RCC 7860 (cell line): ENCODE data around the gene SMURF1.
"Not testable (repeated sequence)": the region's sequence is repeated elsewhere in the genome, so short reads cannot be mapped to it uniquely, and the experiment has no call there.

Experiments used
- DNase-seq: peaks from one replicate; pipeline ENCODE4 v3.0.0-alpha.2; 2015; ENCODE audit warnings: low spot score
- FAIRE-seq: peaks from 2 replicates; lab custom pipeline; 2012; peaks lifted over from hg19 to GRCh38; lab: Jason Lieb, UNC

SMURF1 gene

DNA sequence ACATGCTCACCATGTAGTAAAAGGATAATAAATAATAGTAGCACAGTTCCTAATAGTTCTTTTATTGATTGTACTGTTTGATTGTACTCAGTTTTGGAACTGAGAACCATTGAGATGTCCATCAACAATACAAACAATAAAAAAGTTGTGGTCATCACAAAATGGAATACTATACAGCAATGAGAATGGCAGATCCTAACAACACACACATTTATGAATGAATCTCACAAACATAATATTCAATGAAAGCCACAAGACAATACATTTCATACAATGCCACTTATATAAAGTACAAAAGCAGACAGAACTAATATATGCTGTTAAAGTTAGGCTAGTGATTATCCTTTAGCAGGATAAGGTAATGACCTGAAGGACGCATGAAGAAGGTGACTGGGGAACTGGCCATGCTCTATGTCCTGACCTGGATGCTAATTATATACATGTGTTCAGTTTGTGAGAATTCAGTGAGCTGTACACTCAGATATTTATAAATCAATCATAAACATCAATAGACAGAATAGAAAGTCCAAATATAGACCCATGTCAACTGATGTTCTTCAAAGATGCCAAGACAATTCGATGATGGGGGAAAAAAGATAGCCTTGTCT, 70.0 kb downstream of the SMURF1 start:
- FAIRE-seq (no peak), DNase-seq (no peak)

DNA sequence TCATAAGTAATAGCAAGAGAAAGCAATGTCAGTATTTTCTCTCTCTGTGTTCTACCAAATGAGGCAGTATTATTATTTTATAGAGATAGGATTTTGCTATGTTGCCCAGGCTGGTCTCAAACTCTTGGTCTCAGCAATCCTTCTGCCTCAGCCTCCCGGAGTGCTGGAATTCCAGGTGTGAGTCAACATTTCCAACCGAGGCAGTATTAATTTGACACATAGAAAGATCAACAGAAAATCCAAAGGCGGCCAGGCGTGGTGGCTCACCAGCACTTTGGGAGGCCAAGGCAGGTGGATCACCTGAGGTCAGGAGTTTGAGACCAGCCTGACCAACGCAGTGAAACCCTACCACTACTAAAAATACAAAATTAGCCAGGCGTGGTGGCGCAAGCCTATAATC, 71.8 kb downstream of the SMURF1 start:
- DNase-seq (peak; percentile 55), FAIRE-seq (no peak)

DNA sequence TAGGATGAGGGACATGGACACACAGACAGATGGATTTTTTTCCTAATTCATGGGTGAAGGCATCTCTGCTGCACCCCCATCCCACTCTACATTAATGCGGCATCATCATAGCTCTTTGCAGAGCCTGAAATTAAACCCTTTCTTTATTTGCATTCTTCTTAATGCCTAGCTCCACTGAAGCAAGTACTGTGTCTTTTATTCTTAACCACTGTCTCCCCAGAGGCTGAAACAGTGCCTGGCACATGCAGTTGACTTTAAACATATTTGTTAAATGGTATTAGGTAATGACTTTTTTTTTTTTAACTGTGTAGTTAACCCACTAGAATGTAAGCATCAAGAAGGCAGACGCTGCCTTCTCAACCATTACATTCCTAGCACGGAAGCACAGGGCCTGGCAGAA, 73.5 kb downstream of the SMURF1 start:
- no peak for FAIRE-seq
- no peak for DNase-seq

DNA sequence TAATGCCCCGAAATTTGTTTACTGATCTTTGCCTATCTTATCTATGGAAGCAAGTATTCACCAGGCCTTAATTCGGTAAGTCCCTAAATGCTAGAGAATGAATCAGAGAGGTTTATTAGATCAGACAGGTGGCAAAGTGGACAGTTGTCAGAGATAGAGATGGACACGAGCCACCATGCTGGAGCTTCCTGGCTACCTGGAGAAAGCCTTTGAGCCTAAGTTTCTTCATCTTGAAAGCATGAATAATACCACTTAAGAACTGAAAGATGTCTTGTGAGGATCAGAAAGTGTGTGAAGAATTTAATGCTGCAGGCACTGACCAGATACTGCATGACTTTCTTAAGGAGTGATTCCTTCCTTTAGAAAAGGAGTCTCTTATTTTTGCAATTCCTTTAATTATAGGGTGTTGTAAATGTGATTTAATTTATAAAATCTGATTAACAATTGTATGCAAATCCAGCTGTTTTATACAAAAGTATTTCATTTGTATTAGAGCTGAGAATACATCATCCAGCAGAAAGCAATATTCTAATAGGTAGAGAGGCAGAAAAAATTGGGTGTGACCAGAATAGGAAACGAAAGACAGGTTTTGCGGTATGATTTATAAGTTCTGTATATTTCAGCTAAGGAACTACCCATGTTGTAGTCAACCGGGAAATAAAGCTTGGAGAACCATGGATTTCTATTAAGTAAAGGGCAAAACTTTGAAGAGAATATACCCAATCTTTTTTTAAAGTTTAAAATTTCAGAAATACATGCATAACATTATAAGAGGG, 82.7 kb downstream of the SMURF1 start:
- no peak for FAIRE-seq
- DNase-seq: no peak

DNA sequence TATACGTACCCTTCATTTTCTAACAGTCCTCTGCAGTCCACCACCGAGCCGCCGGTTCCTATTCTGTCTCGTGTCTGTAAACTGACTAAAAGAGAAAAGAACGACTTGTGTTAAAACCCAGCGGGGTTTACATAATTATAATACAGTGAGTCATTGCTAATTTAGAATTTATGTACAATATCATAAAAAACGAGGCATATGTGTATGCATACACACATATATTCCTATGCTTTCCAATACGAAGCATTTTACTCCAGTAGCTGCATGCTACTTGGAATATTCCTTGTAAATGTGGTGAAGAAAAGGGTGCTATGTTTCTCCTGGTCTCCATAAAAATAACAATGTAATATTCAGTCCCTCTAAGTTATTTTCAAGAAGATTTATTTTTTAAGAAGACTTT, 89.1 kb downstream of the SMURF1 start:
- DNase-seq: no peak
- FAIRE-seq: no peak

DNA sequence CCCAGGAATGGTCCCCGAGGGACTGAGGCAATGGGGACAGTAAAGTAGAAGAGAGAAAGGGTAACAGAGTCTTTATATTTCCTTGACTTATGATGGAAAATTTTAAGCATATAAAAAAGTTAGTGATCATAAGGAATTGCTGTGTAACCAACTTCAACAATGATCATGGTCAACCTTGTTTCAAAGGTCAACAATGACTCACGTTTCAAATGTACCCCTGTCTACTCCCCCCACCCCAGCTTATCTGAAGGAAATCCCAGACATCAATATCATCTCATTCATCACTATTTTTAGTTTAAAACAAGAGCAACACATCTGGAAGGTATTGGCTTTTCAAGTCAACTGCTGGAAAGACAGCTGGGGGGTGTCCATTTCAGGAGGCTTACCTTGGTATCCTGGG, 92.9 kb downstream of the SMURF1 start:
- FAIRE-seq (no peak), DNase-seq (no peak)

DNA sequence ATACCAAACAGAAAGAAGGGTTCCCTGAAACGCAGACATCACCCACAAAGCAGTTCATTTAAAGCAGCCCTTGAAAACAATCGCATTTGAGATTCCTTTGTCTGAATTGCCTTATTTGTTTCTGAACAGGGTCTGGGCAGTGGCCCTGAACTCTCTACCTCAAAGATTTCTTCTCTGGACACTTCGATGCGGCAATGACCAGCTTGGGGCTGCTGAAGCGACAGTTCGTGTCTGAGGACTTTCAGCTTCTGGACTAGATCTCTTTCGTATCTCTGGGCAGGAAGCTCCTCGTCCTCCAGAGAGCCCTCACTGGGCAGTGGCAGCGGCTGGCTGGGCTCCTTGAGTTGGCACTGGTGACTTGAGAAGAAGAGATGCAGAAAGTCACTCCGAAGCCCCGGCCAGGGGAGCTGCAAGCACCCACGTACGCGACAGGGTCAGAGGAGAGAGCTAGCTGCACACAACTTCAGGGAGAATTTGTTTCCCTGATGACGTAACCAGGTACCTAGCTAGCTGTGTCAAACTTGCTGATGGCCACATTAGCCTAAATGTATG, 96.3 kb downstream of the SMURF1 start:
- no peak for DNase-seq
- no peak for FAIRE-seq

DNA sequence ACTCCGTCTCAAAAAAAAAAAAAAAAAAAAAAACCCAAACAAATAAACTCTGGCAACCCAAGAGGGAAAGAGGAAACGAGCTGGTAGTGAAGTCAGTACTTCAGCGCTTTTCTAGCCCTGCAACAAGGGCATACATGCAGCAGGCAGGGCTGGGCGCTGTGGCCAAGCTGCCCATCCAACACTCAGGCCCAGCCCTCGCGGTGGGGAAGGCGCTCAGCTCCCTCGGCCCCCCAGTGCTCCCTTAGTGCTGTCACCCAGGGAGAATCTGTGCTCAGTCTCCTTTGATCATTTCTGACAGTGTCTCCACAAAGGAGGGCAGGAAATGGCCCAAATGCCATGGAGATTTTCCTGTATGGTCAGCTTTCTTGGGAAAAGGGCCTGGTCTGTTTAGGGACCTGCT, 97.2 kb downstream of the SMURF1 start:
- no peak for DNase-seq
- no peak for FAIRE-seq

DNA sequence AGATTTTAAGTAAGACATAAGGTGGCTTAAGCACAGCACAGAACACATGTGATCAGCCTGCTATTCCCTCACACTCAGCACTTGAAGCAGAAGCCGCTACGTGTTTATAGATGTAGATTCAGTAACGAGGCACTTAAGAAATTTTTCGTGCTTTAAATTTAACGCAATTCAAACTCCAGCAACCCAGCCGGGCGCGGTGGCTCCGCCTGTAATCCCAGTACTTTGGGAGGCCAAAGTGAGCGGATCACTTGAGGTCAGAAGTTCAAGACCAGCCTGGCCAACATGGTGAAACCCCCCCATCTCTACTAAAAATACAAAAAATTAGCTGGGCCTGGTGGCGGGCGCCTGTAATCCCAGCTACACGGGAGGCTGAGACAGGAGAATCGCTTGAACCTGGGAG, 97.6 kb downstream of the SMURF1 start:
- FAIRE-seq, DNase-seq: not testable (repeated sequence)

DNA sequence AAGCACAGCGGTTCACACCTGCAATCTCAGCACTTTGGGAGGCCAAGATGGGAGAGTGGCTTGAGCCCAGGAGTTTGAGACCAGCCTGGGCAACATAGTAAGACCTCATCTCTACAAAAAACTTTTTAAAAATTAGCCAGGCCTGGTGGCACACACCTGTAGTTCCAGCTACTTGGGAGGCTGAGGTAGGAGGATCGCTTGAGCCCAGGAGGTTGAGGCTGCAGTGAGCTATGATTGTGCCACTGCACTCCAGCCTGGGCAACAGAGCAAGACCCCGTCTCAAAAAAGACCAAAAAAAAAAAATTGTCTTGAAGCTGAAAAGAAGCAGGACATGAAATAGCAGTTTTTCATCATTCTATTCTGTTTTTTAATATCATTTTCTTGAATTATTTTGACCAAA, 99.0 kb downstream of the SMURF1 start:
- DNase-seq, FAIRE-seq: not testable (repeated sequence)

DNA sequence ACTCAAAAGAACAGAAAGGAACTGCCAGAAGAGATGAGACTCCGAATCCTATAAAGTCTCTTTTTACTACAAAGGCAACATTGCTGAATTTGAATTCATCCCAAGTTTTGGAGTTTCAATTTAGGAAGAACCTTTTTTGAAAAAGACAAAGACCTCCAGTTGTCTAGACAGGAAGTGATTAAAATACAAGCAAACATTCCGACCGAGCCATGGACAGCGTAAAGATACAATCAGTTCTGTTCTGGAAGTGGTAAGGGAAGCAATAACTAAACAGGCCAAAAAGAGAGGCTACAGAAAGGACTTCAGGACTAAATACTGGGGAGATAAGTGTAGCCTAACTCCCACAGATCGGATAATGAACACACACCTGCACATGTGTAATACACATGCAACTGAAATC, 101.0 kb downstream of the SMURF1 start:
- FAIRE-seq (no peak), DNase-seq (no peak)

DNA sequence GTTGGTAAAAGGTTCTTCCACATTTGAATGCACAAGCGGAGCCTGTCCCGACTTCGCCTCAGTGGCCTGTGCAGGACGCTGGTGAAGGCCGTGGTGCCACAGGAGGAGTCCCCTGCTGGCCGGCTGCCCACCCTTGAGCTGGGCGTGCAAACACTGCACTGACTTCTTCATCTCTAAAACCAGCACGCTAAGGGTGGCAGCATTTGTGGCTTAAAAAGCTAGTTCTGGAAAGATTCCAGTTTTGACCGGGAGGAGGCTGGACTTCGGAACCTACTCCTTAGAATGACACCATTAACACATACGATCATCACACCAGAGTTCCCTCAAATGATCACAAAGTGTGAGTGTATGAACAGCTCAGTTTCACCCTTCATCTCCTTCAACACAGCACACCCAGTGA, 102.4 kb downstream of the SMURF1 start:
- FAIRE-seq (no peak), DNase-seq (no peak)

DNA sequence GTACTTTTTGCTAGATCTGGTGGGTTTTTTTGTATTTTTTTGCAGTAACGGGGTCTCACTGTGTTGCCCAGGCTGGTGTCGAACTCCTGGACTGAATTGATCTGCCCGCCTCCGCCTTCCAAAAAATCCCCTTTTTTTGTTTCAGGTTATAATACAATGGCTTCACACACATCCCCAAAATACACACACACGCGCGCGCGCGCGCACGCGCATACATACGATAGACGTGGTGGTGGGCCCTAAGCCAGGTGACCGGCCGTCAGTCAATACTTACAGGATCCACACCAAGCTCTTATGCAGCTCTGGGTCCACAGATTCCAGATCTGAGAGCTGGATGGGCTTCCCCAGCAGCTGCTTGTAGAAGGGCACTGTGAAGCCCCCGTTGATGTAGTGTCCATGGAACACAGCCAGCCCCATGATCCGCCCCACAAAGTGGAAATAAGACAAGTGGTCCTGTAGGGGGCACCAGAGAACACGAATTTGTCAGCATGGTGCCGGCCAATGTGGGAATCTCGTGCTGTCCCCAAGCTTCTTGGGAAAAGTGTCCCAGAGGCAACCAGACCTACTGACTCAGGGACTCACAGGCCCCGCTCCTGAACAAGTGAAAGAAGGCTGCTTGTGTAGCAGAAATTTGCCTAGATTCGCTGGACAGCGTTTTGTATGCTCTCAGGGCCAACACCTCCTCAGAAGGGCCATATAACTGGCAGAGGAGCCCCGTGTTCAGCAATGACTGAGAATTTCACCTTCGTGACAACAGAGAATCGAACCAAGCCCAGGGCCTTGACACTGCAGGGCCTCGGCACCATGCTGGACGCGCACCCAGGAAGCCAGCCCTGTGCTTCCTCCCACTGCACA, 103.6 kb downstream of the SMURF1 start:
- FAIRE-seq: peak; percentile 70
- peak; percentile 71 for DNase-seq

DNA sequence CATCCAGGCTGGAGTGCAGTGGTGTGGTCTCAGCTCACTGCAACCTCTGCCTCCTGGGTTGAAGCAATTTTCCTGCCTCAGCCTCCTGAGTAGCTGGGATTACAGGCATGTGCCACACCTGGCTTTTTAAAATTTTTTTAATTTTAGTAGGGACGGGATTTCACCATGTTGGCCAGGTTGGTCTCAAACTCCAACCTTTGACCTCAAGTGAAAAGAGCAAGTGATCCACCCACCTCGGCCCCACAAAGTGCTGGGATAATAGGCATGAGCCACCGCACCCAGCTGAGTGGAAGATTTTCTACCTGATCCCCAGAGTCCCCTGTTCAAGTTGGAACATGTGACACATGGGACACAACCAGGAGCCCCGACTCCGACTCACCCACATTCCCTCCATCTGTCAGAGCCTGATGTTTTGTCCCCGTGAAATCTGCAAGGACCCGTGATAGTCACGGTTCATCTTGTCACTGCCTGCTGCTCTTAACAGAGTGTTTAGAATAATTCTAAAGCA, 104.5 kb downstream of the SMURF1 start:
- FAIRE-seq: no peak

DNA sequence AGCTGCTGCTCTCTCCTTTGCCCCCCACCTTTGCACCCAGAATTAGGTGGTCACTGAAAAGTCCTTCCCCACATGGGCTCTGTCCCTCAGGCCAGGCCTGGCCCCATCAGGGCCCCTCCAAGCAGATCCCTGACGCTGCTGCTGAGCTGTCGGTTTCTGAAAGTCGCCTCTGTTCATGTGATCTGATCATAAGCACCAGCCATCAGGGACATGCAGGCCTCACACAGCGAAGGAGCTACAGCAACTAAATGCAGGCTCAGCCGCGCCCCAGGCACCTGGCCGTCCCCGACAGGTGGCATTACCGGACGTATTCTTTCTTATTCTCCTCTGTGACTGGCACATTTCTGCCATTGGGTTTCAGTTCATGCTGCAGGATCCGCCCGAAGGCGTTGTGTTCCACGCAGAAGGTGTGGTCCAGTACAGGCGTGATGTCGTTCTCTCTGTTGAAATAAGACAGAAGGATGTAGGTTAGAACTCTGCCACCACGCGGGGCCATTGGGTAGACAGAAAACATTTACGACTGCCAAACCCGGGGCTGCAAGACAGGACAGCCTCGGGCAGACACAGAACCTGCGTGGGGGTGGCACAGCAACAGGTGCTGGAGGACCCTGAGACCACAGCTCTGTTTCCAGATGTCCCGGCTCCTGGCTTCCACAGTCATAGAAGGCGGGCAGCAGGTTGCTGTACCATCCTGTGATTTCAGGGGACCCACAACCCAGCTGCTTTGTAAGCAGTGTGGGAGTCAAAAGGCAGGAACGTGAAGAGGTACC, 105.6 kb downstream of the SMURF1 start:
- DNase-seq (no peak), FAIRE-seq (no peak)

More for the DNA sequence above, 104.5 kb downstream of the SMURF1 start:
- DNase-seq: no peak

DNA sequence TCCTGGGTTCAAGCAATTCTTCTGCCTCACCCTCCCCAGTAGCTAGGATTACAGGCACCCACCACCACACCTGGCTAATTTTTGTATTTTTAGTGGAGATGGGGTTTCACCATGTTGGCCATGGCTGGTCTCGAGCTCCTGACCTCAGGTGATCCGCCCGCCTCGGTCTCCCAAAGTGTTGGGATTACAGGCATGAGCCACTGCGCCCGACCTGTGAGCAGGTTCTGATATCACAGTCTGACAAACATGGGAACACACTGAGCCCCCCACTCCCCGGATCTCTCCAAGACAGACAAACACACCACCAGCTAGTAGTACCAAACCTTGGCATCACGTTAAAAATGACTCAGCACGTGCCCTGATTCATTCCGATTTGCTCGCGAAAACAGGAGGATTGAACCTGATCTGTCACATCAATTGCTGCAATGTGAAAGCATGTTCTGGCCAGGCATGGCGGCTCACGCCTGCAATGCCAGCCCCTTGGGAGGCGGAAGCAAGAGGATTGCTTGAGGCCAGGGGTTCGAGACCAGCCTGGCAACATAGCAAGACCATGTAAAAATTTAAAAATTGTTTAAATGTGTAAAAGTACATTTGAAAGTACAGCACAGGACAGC, 106.5 kb downstream of the SMURF1 start:
- DNase-seq (no peak), FAIRE-seq (no peak)

DNA sequence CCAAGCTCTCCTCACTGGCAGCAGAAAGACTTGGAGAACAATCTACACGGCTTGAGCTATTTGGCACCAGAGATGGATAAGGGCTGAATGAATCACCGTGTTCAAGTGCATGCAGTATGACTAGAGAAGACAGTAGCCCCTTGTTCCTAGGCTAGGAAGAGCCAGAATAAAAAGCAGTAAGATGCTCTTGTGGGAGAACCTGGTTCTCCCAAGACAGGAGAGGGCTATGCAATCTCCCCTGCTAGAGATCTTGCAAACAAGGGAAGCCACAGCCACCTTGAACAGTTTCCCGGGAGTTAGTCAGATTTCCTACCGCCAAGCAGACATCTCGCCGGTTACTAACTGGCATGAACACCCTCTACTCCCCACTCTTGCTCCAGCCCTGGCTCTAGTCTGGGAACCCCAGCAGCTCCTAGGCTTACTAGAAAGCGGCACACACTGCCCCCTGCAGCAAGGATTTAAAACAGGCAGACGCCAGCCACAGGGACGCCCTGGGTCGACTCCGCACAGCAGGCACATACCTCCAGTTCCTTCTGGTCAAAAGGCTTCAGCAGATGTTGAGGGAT, 107.3 kb downstream of the SMURF1 start:
- DNase-seq (peak; percentile 44), FAIRE-seq (no peak)

DNA sequence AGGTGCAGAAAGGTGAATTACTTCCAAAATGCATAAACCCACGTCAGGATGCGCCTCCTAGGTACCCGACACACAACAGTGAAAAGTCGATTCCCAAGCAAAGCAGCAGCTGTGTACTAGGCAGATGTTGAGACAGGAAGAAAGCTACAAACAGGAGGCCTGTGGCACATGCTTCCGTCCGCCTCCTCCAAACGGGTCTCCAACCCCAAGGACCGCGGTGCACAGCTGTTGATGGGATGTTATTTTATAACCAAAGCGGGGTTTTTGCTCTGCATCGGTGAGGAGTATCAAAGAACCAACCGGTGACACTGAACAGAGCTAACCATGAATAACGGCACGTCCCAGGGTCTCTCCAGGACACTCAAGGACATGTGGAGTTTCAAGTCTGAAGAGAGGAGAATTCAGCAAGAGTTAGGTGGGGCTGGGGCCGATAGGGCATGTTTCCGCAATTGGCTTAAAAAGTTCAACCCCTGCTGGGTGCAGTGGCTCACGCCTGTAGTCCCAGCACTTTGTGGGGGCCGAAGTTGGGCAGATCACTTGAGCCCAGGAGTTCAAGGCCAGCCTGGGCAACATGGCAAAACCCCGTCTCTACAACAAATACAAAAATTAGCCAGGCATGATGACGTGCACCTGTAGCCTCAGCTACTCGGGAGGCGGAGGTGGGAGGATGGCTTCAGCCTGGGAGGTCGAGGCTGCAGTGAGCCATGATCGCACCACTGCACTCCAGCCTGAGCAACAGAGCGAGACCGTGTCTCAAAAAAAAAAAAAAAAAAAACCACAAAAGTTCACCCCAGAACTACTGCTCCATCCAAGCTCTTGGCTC, 108.0 kb downstream of the SMURF1 start:
- FAIRE-seq: peak; percentile 79
- DNase-seq: no peak
